Eye (tissue), 1 donor: ENCODE results near the gene GDPD5.

Experiments
- DNase-seq: peaks from one replicate; pipeline ENCODE4 v3.0.0-alpha.2; 2015

GDPD5 gene

GRCh38 chr11:75514596-75514995, 11.1 kb downstream of the GDPD5 start:
- DNase-seq, result no peak

- no peak for DNase-seq
Observed at GRCh38 chr11:75513250-75513649, 12.5 kb downstream of the GDPD5 start.

GRCh38 chr11:75510723-75511019, 15.1 kb downstream of the GDPD5 start:
- DNase-seq, result peak; percentile 54

- no peak for DNase-seq
Observed at GRCh38 chr11:75510004-75510722, 15.6 kb downstream of the GDPD5 start.

DNA sequence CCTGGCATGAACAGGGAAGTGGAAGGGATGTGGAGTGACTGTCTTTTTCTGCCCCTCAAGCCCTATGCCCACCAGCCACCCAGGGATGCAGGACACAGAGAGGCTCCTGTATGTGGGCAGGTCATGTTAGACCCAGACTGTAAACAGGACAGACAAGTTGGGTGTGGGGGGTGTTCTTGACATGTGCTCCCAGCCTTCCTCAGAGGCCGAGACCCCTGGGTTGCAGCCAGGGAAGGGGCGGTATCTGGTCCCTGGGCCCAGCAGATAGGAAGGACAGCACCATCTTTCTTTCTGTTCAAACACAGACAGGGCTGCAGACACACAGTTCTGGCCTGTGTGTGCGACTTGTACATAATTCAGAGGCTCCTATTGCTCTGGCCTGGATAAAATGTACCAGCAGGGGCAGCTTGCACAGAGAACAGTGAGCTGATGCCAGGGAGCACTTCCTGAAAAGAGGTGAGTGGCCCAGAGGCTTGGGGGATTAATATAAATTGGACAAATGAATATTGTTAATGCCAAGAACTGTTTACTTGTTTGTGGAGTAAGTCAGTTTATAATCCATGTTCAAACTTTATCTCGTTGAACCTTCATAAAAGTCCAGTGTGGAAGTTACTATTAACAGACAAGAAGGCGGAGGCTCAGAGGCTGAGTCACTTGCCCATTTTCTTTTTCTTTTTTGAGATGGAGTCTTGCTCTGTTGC, 16.6 kb downstream of the GDPD5 start:
- DNase-seq, result no peak

- DNase-seq, result no peak
Observed at GRCh38 chr11:75508051-75508561, 17.6 kb downstream of the GDPD5 start.

- no peak for DNase-seq
Observed at GRCh38 chr11:75507571-75507970, 18.2 kb downstream of the GDPD5 start.

DNA sequence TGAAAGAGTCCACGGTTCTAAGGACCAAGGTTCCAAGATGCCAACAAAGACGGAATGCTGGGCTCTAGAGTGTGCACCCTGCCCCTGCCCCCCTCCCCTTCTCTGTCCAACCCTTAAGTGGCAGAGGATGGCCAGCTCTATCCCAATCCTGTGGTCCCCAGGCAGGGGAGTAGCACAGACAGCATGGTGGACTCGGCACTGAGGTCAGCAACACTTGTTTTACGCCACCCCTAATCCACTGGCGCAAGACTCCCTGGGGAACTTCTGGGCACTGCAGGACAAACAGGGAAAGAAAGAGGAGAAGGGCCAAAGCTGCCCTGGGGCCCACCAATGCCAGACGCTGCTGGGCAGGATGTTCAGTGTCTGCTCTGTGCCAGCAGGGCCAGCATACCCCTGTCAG, 18.9 kb downstream of the GDPD5 start:
- no peak for DNase-seq

DNA sequence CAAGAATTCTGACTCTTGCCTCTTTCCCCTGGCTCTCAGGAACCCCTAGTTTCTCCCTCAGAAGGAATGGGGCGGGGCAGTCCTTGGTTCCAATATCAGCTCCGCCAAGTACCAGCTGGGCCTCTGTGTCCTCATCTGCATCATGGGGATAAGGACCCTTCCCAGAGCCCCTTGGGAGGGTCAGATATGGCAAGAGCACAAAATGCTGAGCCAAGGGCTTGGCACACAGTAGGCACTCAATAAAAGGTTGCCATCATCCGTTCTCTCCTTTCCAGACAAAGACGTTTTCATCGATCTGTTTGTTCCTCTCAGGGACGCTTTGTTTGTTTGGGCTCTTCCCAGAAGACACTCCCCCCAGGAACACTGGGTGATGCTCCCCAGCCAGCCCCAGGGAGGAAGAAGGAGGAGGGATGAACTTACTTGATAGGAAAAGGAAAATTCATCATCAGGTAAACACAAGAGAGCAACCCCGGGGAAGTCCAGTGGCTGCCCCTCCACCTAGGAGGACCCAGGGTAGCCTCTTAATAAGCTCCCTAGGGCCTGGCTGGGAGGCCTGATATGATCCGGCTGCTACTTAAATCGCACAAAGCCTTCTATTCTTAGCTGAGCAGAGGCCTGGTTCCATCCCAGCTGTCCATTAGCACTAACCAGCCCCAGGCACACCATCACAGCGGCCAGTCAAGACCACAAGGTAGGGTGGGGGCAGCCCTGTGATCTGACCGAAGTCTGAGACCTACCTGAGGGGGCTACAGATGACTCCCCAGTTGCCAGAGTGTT, 19.6 kb downstream of the GDPD5 start:
- peak; percentile 65 for DNase-seq

DNA sequence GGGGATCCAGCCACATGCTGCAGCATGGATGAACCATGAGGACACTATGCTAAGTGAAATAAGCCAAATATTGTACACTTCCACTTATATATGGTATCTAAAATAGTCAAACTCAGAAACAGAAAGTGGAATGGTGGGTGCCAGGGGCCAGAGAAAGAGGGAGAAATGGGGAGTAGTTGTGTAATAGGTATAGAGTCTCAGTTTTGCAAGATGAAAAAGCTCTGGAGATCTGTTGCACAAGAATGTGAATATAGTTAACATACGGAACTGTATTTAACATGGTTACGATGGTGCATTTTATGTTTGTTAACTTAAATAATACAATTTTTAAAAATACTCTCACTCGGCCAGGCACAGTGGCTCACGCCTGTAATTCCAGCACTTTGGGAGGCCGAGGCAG, 21.2 kb downstream of the GDPD5 start:
- DNase-seq, result no peak

DNA sequence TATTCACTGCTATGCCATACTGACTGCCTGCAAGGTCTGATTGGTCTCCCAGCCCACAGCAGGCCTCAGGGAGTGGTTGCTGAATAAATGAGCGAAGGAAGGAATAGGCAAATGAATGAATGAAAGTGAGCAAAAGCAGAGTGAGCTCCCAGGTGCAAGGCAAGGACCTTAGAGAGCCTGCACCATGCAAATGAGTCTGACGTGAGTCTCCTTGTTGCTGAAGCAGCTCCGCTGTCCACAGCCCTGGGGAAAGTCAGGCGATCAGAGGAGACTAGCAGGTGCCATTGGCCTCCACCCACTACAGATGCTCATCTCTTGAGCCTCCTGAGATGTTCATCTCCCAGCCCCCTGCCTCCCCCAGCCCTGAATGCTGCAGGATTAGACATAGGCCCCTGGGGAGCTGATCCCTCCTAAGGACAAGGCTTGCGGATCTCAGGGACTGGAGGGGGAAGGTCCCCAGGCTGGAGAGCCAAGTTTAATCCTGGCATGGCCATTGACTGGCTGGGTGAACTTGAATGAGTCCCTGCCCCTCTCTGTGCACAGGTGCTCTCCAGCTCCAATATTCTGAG, 22.1 kb downstream of the GDPD5 start:
- no peak for DNase-seq

- no peak for DNase-seq
Observed at GRCh38 chr11:75502138-75502537, 23.6 kb downstream of the GDPD5 start.

- DNase-seq, result no peak
Observed at GRCh38 chr11:75500742-75501141, 25.0 kb downstream of the GDPD5 start.

- no peak for DNase-seq
Observed at GRCh38 chr11:75499423-75500190, 26.1 kb downstream of the GDPD5 start.

- no peak for DNase-seq
Observed at GRCh38 chr11:75498556-75499255, 27.0 kb downstream of the GDPD5 start.

- DNase-seq, result no peak
Observed at GRCh38 chr11:75497788-75498409, 27.8 kb downstream of the GDPD5 start.

- no peak for DNase-seq
Observed at GRCh38 chr11:75496305-75496752, 29.4 kb downstream of the GDPD5 start.

DNA sequence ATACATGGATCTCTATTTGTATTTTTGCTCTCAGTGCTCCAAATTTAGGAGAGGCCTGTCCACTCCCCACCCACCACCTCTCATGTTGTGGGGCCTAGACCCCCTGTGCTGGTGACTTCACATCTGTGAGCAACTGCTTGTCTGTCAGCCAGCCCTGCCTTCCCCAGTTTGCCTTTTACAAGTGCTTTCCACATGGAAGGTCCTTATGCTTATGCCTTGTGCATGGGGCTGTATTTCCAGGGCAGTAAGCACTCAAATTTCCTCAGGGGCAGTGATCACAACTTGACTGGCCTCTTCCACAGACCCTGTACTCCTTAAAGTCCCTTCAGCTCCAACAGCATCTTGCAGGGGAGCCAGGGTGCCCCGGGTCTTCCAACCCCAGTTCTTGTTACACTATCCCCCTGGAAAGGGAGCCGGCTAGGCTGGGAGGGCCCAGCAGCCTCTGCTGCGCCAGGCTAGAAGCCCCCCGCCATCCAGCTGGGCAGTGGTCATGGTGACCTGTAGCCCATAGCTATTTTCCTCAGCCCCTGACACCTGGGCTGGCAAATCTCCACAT, 29.9 kb downstream of the GDPD5 start:
- no peak for DNase-seq

DNA sequence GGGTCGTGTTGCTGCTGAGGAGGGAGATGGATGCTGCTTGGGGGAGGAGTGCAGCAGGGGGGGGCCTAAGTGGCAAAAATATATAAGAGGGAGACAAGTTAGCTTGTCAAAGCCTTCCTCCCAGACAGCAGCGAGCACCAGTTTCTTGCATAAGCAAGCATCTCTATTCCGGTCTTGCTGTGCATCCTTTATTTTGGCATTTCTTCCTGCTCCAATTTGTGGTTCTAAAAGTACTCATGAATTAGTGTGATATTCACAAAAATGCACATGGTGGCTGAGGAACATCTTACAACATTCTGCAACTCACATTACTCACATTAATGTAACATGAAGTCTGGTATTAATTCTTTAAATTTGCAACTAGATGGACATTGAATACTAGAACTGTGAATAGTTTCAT, 32.1 kb downstream of the GDPD5 start:
- no peak for DNase-seq

GRCh38 chr11:75492181-75492820, 33.4 kb downstream of the GDPD5 start:
- no peak for DNase-seq

- no peak for DNase-seq
Observed at GRCh38 chr11:75491465-75491864, 34.3 kb downstream of the GDPD5 start.
